Astrocyte (in vitro differentiated cells and primary cell): ENCODE measurements around the gene GBE1. TPM values are rescaled to one million over a fixed set of nuclear protein-coding genes. Genes with fewer than 3 reads are reported as not detected.

Experiments
- DNase-seq: peaks from one replicate; pipeline ENCODE4 v3.0.0-alpha.2; 2010; ENCODE audit warnings: low read depth
- FAIRE-seq: peaks from 2 replicates; lab custom pipeline; 2011; peaks lifted over from hg19 to GRCh38; lab: Jason Lieb, UNC
- H2AFZ ChIP-seq: 2 replicates; pipeline ENCODE4 v1.6.0; 2012; ENCODE audit warnings: low read depth, low read length, inconsistent platforms
- H3K27ac ChIP-seq: 2 replicates; pipeline ENCODE4 v1.5.1; 2011; ENCODE audit warnings: low read depth, low read length, inconsistent platforms
- H3K27me3 ChIP-seq: 2 replicates; pipeline ENCODE4 v1.6.0; 2011; ENCODE audit warnings: low read length, inconsistent platforms; ENCODE audit not compliant: insufficient read depth
- H3K36me3 ChIP-seq: 2 replicates; pipeline ENCODE4 v1.5.1; 2011; ENCODE audit warnings: low read length, inconsistent platforms; ENCODE audit not compliant: insufficient read depth
- H3K4me1 ChIP-seq: 2 replicates; pipeline ENCODE4 v1.5.1; 2011; ENCODE audit warnings: low read length, inconsistent platforms; ENCODE audit not compliant: insufficient read depth
- H3K4me2 ChIP-seq: 2 replicates; pipeline ENCODE4 v1.6.0; 2012; ENCODE audit warnings: low read length, inconsistent platforms
- H3K4me3 ChIP-seq: 2 replicates; pipeline ENCODE4 v1.5.1; 2011; ENCODE audit warnings: low read depth, mild to moderate bottlenecking, low read length, inconsistent platforms; ENCODE audit not compliant: insufficient read depth
- H3K79me2 ChIP-seq: 2 replicates; pipeline ENCODE4 v1.6.0; 2012; ENCODE audit warnings: mild to moderate bottlenecking, low read length, inconsistent platforms; ENCODE audit not compliant: insufficient read depth
- H3K9ac ChIP-seq: 2 replicates; pipeline ENCODE4 v1.6.0; 2012; ENCODE audit warnings: mild to moderate bottlenecking, low read length, inconsistent platforms
- H3K9me3 ChIP-seq: 2 replicates; pipeline ENCODE4 v1.5.1; 2012; ENCODE audit warnings: low read depth, mild to moderate bottlenecking, low read length, inconsistent platforms; ENCODE audit not compliant: insufficient read depth
- H4K20me1 ChIP-seq: 2 replicates; pipeline ENCODE4 v1.6.0; 2012; ENCODE audit warnings: low read length, inconsistent platforms; ENCODE audit not compliant: insufficient read depth
- H3K27ac Mint-ChIP-seq: one replicate; pipeline ENCODE4 v1.8.0; 2021; ENCODE audit warnings: mild to moderate bottlenecking, mixed read lengths; ENCODE audit not compliant: unreplicated experiment
- H3K27me3 Mint-ChIP-seq: one replicate; pipeline ENCODE4 v1.8.0; 2021; ENCODE audit warnings: low read depth, mixed read lengths; ENCODE audit not compliant: unreplicated experiment
- H3K36me3 Mint-ChIP-seq: one replicate; pipeline ENCODE4 v1.8.0; 2021; ENCODE audit warnings: low read depth, mixed read lengths; ENCODE audit not compliant: unreplicated experiment
- H3K4me1 Mint-ChIP-seq: one replicate; pipeline ENCODE4 v1.8.0; 2021; ENCODE audit warnings: low read depth, mixed read lengths; ENCODE audit not compliant: unreplicated experiment
- H3K4me3 Mint-ChIP-seq: one replicate; pipeline ENCODE4 v1.8.0; 2021; ENCODE audit warnings: mild to moderate bottlenecking, moderate library complexity, mixed read lengths; ENCODE audit not compliant: unreplicated experiment
- H3K9me3 Mint-ChIP-seq: one replicate; pipeline ENCODE4 v1.8.0; 2021; ENCODE audit warnings: mild to moderate bottlenecking, mixed read lengths; ENCODE audit not compliant: unreplicated experiment
- CTCF ChIP-seq: IDR thresholded peaks from 2 replicates; pipeline ENCODE4 v1.5.1; 2011; ENCODE audit warnings: low read depth, mild to moderate bottlenecking, inconsistent platforms, low read length, moderate library complexity; ENCODE audit not compliant: insufficient read depth
- EZH2 ChIP-seq: IDR thresholded peaks from 2 replicates; pipeline ENCODE4 v1.6.1; 2012; ENCODE audit warnings: mild to moderate bottlenecking, low read length, inconsistent platforms; ENCODE audit not compliant: insufficient read depth
- total RNA-seq: library from RNA; stranded (reverse); gene quantifications from 2 replicates; pipeline ENCODE4 v1.2.1, GENCODE V29; 2021

The GBE1 gene
- total RNA-seq, 1 donor from 2014 or later, result 58.6 TPM

- no peak for FAIRE-seq
- no peak overlapping the region for H3K27ac Mint-ChIP-seq
- no peaks in the 10 kb centered on the region for H3K27me3 ChIP-seq
- H3K4me2 ChIP-seq, result no peak overlapping the region
- no peaks in the 10 kb centered on the region for H3K36me3 Mint-ChIP-seq
- H3K79me2 ChIP-seq, result peaks cover 9% of the 10 kb centered on the region
- no peak for DNase-seq
- H3K4me1 ChIP-seq, result no peaks in the 10 kb centered on the region
- H3K4me3 ChIP-seq, result no peak overlapping the region
- no peak overlapping the region for H3K27ac ChIP-seq
- no peaks in the 10 kb centered on the region for H4K20me1 ChIP-seq
- TF ChIP-seq CTCF, result no peak
- no peak for TF ChIP-seq EZH2
- H3K9me3 ChIP-seq, result no peaks in the 10 kb centered on the region
- no peak overlapping the region for H3K9ac ChIP-seq
- H3K36me3 ChIP-seq, result no peaks in the 10 kb centered on the region
- H2AFZ ChIP-seq, result no peak overlapping the region
- H3K4me1 Mint-ChIP-seq, result no peaks in the 10 kb centered on the region
- no peak overlapping the region for H3K4me3 Mint-ChIP-seq
- H3K9me3 Mint-ChIP-seq, result no peaks in the 10 kb centered on the region
- H3K27me3 Mint-ChIP-seq, result no peaks in the 10 kb centered on the region
Observed at GRCh38 chr3:81660036-81660435, 101.4 kb downstream of the GBE1 start.

- H4K20me1 ChIP-seq, result no peaks in the 10 kb centered on the region
- Mint-ChIP-seq H3K36me3 (no peaks in the 10 kb centered on the region), H3K27me3 (no peaks in the 10 kb centered on the region), H3K27ac (no peak overlapping the region), H3K4me1 (no peaks in the 10 kb centered on the region), H3K4me3 (no peak overlapping the region), H3K9me3 (no peaks in the 10 kb centered on the region)
- H2AFZ ChIP-seq, result no peak overlapping the region
- DNase-seq (no peak), FAIRE-seq (peak; percentile 56)
- no peaks in the 10 kb centered on the region for H3K36me3 ChIP-seq
- H3K27me3 ChIP-seq, result no peaks in the 10 kb centered on the region
- no peaks in the 10 kb centered on the region for H3K4me1 ChIP-seq
- peaks cover 6% of the 10 kb centered on the region for H3K79me2 ChIP-seq
- no peaks in the 10 kb centered on the region for H3K9me3 ChIP-seq
- TF ChIP-seq EZH2 (no peak), CTCF (no peak)
- H3K27ac ChIP-seq, result no peak overlapping the region
- no peak overlapping the region for H3K4me3 ChIP-seq
- no peak overlapping the region for H3K4me2 ChIP-seq
- no peak overlapping the region for H3K9ac ChIP-seq
Observed at GRCh38 chr3:81658322-81658997, 103.0 kb downstream of the GBE1 start.

- Mint-ChIP-seq H3K36me3 (no peaks in the 10 kb centered on the region), H3K4me3 (no peak overlapping the region), H3K27ac (no peak overlapping the region), H3K9me3 (no peaks in the 10 kb centered on the region), H3K4me1 (no peaks in the 10 kb centered on the region), H3K27me3 (no peaks in the 10 kb centered on the region)
- Histone ChIP-seq H4K20me1 (no peaks in the 10 kb centered on the region), H3K36me3 (no peaks in the 10 kb centered on the region), H3K4me2 (no peak overlapping the region), H3K27ac (no peak overlapping the region), H3K4me3 (no peak overlapping the region), H3K27me3 (no peaks in the 10 kb centered on the region), H3K4me1 (no peaks in the 10 kb centered on the region), H2AFZ (no peak overlapping the region), H3K9me3 (no peaks in the 10 kb centered on the region), H3K9ac (no peak overlapping the region), H3K79me2 (no peaks in the 10 kb centered on the region)
- DNase-seq (no peak), FAIRE-seq (peak; percentile 5)
- TF ChIP-seq CTCF (no peak), EZH2 (no peak)
Observed at GRCh38 chr3:81651139-81651538, 110.3 kb downstream of the GBE1 start.
